H1 (cell line): Measurements from ENCODE around the gene INHBB. TPM values are rescaled to one million over a fixed set of nuclear protein-coding genes. Genes with fewer than 3 reads are reported as not detected.

Experiments used
- CTCF ChIA-PET: fragments of 300-600 bp; sonication (Branson Sonifier 250); formaldehyde crosslinking; loops from one replicate; lab custom pipeline; 2021; ENCODE audit not compliant: partially characterized antibody; lab: Charles Lee
- POLR2A ChIA-PET: fragments of 300-600 bp; sonication (Branson Sonifier 250); formaldehyde crosslinking; loops from one replicate; lab custom pipeline; 2021; ENCODE audit warnings: inconsistent platforms; ENCODE audit not compliant: partially characterized antibody; lab: Charles Lee
- DNase-seq, 2 experiments: peaks; one replicate each; pipeline versions ENCODE4 v3.0.0 to v3.0.0-alpha.2; 2010 to 2022; ENCODE audit warnings: low spot score in 2 of 2, low read depth in 1 of 2, mixed read lengths in 1 of 2
- FAIRE-seq: peaks from 2 replicates; lab custom pipeline; 2011; peaks lifted over from hg19 to GRCh38; lab: Jason Lieb, UNC
- H2AFZ ChIP-seq: 2 replicates; pipeline ENCODE4 v1.8.1; 2012; ENCODE audit warnings: low read length, inconsistent platforms
- H2AK5ac ChIP-seq: 2 replicates; pipeline ENCODE4 v1.6.1; 2013; ENCODE audit warnings: low read depth, low read length
- H2BK120ac ChIP-seq: replicated peaks from 2 replicates; pipeline ENCODE3; 2013; ENCODE audit warnings: low read depth, low read length, inconsistent platforms
- H2BK12ac ChIP-seq: 2 replicates; pipeline ENCODE4 v1.6.1; 2013; ENCODE audit warnings: low read depth, low read length
- H2BK15ac ChIP-seq: 2 replicates; pipeline ENCODE4 v1.6.1; 2013; ENCODE audit warnings: low read length
- H2BK20ac ChIP-seq: 2 replicates; pipeline ENCODE4 v1.6.1; 2013; ENCODE audit warnings: low read length
- H2BK5ac ChIP-seq: 2 replicates; pipeline ENCODE4 v1.6.1; 2013; ENCODE audit warnings: low read depth, low read length
- H3K14ac ChIP-seq: 2 replicates; pipeline ENCODE4 v1.6.1; 2013; ENCODE audit warnings: inconsistent platforms; ENCODE audit not compliant: insufficient read length
- H3K18ac ChIP-seq: 2 replicates; pipeline ENCODE4 v1.6.1; 2013; ENCODE audit warnings: low read length; ENCODE audit errors: extremely low read depth
- H3K23ac ChIP-seq: 2 replicates; pipeline ENCODE4 v1.6.1; 2013; ENCODE audit warnings: inconsistent platforms; ENCODE audit not compliant: insufficient read length
- H3K23me2 ChIP-seq: 2 replicates; pipeline ENCODE4 v1.6.1; 2013; ENCODE audit warnings: low read depth, low read length
- H3K27ac ChIP-seq: 2 replicates; pipeline ENCODE4 v1.6.1; 2011; ENCODE audit warnings: low read depth, low read length, inconsistent platforms
- H3K27me3 ChIP-seq, 4 experiments: replicated peaks in 1 of 4; 1 replicate in 1 of 4; 2 replicates in 3 of 4; pipeline versions ENCODE4 v1.6.1 to v1.8.1; 2011 to 2013; ENCODE audit warnings: low read length in 3 of 4, mild to moderate bottlenecking in 3 of 4, inconsistent platforms in 2 of 4, mixed read lengths in 2 of 4, moderate library complexity in 1 of 4; ENCODE audit not compliant: control insufficient read depth in 3 of 4, insufficient read depth in 3 of 4; ENCODE audit errors: extremely low read depth in 1 of 4
- H3K36me3 ChIP-seq, 4 experiments: 2 replicates each; pipeline versions ENCODE4 v1.6.1 to v1.8.1; 2011 to 2013; ENCODE audit warnings: mild to moderate bottlenecking in 4 of 4, low read length in 3 of 4, moderate library complexity in 2 of 4, control low read depth in 1 of 4, inconsistent platforms in 1 of 4; ENCODE audit not compliant: insufficient read depth in 4 of 4, control insufficient read depth in 2 of 4
- H3K4ac ChIP-seq: replicated peaks from 2 replicates; pipeline ENCODE3; 2013; ENCODE audit warnings: low read length, low read depth, mixed read lengths, inconsistent platforms; ENCODE audit not compliant: insufficient read length
- H3K4me1 ChIP-seq, 4 experiments: replicated peaks in 1 of 4; 1 replicate in 1 of 4; 2 replicates in 3 of 4; pipeline versions ENCODE4 v1.6.1 to v1.8.1; 2011 to 2013; ENCODE audit warnings: low read length in 3 of 4, inconsistent platforms in 2 of 4, mixed read lengths in 1 of 4; ENCODE audit not compliant: insufficient read depth in 4 of 4, control insufficient read depth in 3 of 4
- H3K4me2 ChIP-seq, 2 experiments: 2 replicates each; pipeline versions ENCODE4 v1.6.1 to v1.8.1; 2011 to 2013; ENCODE audit warnings: low read depth in 2 of 2, low read length in 2 of 2, control low read depth in 1 of 2, inconsistent platforms in 1 of 2, mild to moderate bottlenecking in 1 of 2; ENCODE audit not compliant: insufficient read depth in 1 of 2
- H3K4me3 ChIP-seq, 4 experiments: fragments of 200-600, 300-600 bp in 1 of 4; sonication (generic), shearing (Covaris generic), sonication (Bioruptor Twin) in 1 of 4; 2 replicates each; pipeline versions ENCODE4 v1.5.1 to v1.8.1; 2011 to 2016; ENCODE audit warnings: low read length in 4 of 4, low read depth in 3 of 4, control low read depth in 2 of 4, inconsistent platforms in 2 of 4, mild to moderate bottlenecking in 2 of 4, mixed read lengths in 1 of 4, moderate library complexity in 1 of 4; ENCODE audit not compliant: insufficient read depth in 2 of 4; ENCODE audit errors: extremely low read depth in 1 of 4
- H3K56ac ChIP-seq: replicated peaks from 2 replicates; pipeline ENCODE3; 2013; ENCODE audit warnings: low read depth, mild to moderate bottlenecking, mixed read lengths, low read length, inconsistent platforms; ENCODE audit not compliant: insufficient read length
- H3K79me1 ChIP-seq: 2 replicates; pipeline ENCODE4 v1.6.1; 2013; ENCODE audit warnings: low read depth, low read length, control low read depth
- H3K79me2 ChIP-seq, 2 experiments: 2 replicates each; pipeline versions ENCODE4 v1.6.1 to v1.8.1; 2012 to 2013; ENCODE audit warnings: low read length in 2 of 2, mild to moderate bottlenecking in 2 of 2, inconsistent platforms in 1 of 2; ENCODE audit not compliant: insufficient read depth in 2 of 2, control insufficient read depth in 1 of 2
- H3K9ac ChIP-seq, 4 experiments: replicated peaks in 1 of 4; 1 replicate in 1 of 4; 2 replicates in 3 of 4; pipeline versions ENCODE4 v1.6.1 to v1.8.1; 2011 to 2013; ENCODE audit warnings: low read depth in 3 of 4, low read length in 3 of 4, control low read depth in 2 of 4, mild to moderate bottlenecking in 2 of 4, moderate library complexity in 2 of 4, inconsistent platforms in 1 of 4; ENCODE audit errors: extremely low read depth in 1 of 4
- H3K9me3 ChIP-seq, 2 experiments: 2 replicates each; pipeline versions ENCODE4 v1.6.1 to v1.8.1; 2012 to 2013; ENCODE audit warnings: mild to moderate bottlenecking in 2 of 2, moderate library complexity in 2 of 2, control low read depth in 1 of 2, inconsistent platforms in 1 of 2, low read depth in 1 of 2, low read length in 1 of 2, mixed read lengths in 1 of 2; ENCODE audit not compliant: insufficient read depth in 2 of 2
- H4K20me1 ChIP-seq, 2 experiments: replicated peaks in 1 of 2; 2 replicates each; pipeline versions ENCODE3 to v1.8.1; 2011 to 2013; ENCODE audit warnings: inconsistent platforms in 2 of 2, low read length in 2 of 2, mild to moderate bottlenecking in 1 of 2; ENCODE audit not compliant: insufficient read depth in 2 of 2, control insufficient read depth in 1 of 2
- H4K5ac ChIP-seq: 2 replicates; pipeline ENCODE4 v1.6.1; 2013; ENCODE audit warnings: low read length, low read depth, mixed read lengths, inconsistent platforms; ENCODE audit not compliant: insufficient read length
- H4K8ac ChIP-seq: 2 replicates; pipeline ENCODE4 v1.8.0; 2013; ENCODE audit warnings: mild to moderate bottlenecking, moderate library complexity, low read length, inconsistent platforms; ENCODE audit not compliant: insufficient read depth; ENCODE audit errors: extremely low read depth
- H4K91ac ChIP-seq: replicated peaks from 2 replicates; pipeline ENCODE3; 2013; ENCODE audit warnings: low read length, mixed read lengths, inconsistent platforms; ENCODE audit not compliant: insufficient read length
- MAX ChIP-seq: IDR thresholded peaks from 2 replicates; pipeline ENCODE4 v1.6.1; 2012; ENCODE audit warnings: inconsistent platforms
- POLR2AphosphoS5 ChIP-seq: IDR thresholded peaks from 2 replicates; pipeline ENCODE4 v1.6.1; 2011; ENCODE audit warnings: low read depth, low read length
- SP2 ChIP-seq: IDR thresholded peaks from 2 replicates; pipeline ENCODE4 v1.6.1; 2012; ENCODE audit warnings: mild to moderate bottlenecking, low read length, inconsistent platforms
- WGBS, 2 experiments: shearing (Covaris generic) in 1 of 2; methylation state at CpG; one replicate each; pipeline versions ENCODE4 v1.1.6 to v1.1.7; 2013 to 2015; ENCODE audit warnings: low lambda C conversion rate in 2 of 2, mixed read lengths in 2 of 2, inconsistent platforms in 1 of 2, low coverage in 1 of 2, missing lambda C conversion rate in 1 of 2; ENCODE audit not compliant: insufficient replicate concordance in 2 of 2, insufficient coverage in 1 of 2, insufficient read length in 1 of 2; ENCODE audit errors: extremely low coverage in 1 of 2, missing lambda C conversion rate in 1 of 2; 5-methylcytosine and 5-hydroxymethylcytosine counted together
- polyA plus RNA-seq, 7 experiments: library from polyadenylated mRNA; depleted of rRNA in 3 of 7; stranded (reverse) in 5 of 7; unstranded in 2 of 7; fragments of >200 nt in 5 of 7; fragments of 200-250 nt in 2 of 7; gene quantifications; 1 replicate in 5 of 7; 2 replicates in 1 of 7; 4 replicates in 1 of 7; pipeline versions ENCODE4 v1.2.1 to v1.2.3, GENCODE V29; 2011 to 2013; ENCODE audit warnings: missing spikeins in 2 of 7, mixed read lengths in 2 of 7
- total RNA-seq: library from RNA; stranded (reverse); fragmentation: NEBNext Ultra II Directional; extraction: Animal tissue kit (Norgen Biotek cat#: 25700); gene quantifications from 2 replicates; pipeline ENCODE4 v1.2.1, GENCODE V29; 2021

Gene INHBB
- total and polyA plus RNA-seq, 2 of the 8 experiments (the other 6 are each of a cell fraction or from before 2014, with no cell fraction given) = 0.30 to 0.32 TPM

DNA sequence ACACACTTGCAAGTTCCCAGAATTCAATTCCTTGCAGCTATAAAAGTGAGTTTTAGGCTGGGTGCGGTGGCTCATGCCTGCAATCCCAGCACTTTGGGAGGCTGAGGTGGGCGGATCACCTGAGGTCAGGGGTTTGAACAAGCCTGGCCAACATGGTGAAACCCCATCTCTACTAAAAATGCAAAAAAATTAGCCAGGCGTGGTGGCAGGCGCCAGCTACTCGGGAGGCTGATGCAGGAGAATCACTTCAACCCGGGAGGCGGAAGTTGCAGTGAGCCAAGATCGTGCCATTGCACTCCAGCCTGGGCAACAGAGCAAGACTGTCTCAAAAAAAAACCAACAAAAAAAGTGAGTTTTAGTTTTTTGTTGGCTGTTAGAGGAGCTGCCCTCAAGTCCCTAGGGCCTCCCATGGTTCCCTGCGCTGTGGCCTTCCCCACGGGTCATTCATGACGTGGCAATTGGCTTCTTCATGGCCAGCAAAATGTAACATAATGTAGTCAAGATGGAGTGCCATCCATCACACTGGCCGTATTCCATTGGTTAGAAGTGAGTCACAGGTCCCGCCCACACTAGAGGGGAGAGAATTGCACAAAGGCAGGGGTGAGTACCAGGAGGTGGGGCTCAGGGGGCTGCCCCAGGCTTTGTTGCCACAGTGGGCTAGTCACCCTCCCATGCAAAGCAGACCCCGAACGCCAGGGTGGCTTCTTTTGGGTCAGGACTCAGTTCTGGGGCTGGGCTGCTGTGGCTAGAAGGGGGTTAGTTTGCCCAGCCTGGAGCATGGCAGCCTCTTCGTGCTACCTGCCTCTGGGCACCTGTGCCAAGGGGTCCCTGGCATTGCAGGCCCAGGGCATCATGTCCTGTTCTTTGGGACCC, 37.7 kb upstream of the INHBB start:
- H4K8ac ChIP-seq = no peak overlapping the region
- H3K9me3 ChIP-seq = no peaks in the 10 kb centered on the region
- 0 out of 2 replicates have a peak overlapping the region, but pooled peaks have one; percentile 0 for H2BK12ac ChIP-seq
- WGBS, 2 experiments = 91% methylated on average over 16 of the region's 16 CpGs; no CpG with 5 or more reads in 1 of the 2 experiments
- H2AFZ ChIP-seq = no peak overlapping the region
- no peaks in the 10 kb centered on the region for H3K23me2 ChIP-seq
- H3K4me3 ChIP-seq = no peak overlapping the region
- no peak overlapping the region for H3K27ac ChIP-seq
- no peak overlapping the region for H2BK5ac ChIP-seq
- CTCF ChIA-PET = interaction anchor here (0.6 to 2.5 kb wide), 5 partner anchors 12 to 772 kb away, joined by 3 to 10 read pairs (median 3); no protein-coding TSS in a partner anchor
- no peak for TF ChIP-seq SP2
- TF ChIP-seq POLR2AphosphoS5 = no peak
- TF ChIP-seq MAX = no peak
- TF ChIP-seq, all 59 proteins: peak for 0
- H3K23ac ChIP-seq = no peak overlapping the region
- DNase-seq (no peak), FAIRE-seq (no peak)
- H4K91ac ChIP-seq = no peak overlapping the region
- POLR2A ChIA-PET = no interaction called here
- H3K36me3 ChIP-seq = no peaks in the 10 kb centered on the region
- no peak overlapping the region for H2AK5ac ChIP-seq
- H3K9ac ChIP-seq = no peak overlapping the region
- no peaks in the 10 kb centered on the region for H3K79me2 ChIP-seq
- peaks cover 1 to 31% (median 14%) of the 10 kb centered on the region in 4 experiments for H3K27me3 ChIP-seq
- H3K4ac ChIP-seq = no peak overlapping the region
- H4K20me1 ChIP-seq = peaks cover 0 to 2% of the 10 kb centered on the region in 2 experiments
- no peak overlapping the region for H3K56ac ChIP-seq
- peaks cover 1 to 3% (median 2%) of the 10 kb centered on the region in 4 experiments; a peak in 4 of 7 replicates for H3K4me1 ChIP-seq
- H3K14ac ChIP-seq = no peak overlapping the region
- H3K18ac ChIP-seq = no peak overlapping the region
- no peaks in the 10 kb centered on the region for H3K79me1 ChIP-seq
- no peak overlapping the region for H4K5ac ChIP-seq
- no peak overlapping the region for H2BK15ac ChIP-seq
- no peak overlapping the region for H2BK120ac ChIP-seq
- no peak overlapping the region for H3K4me2 ChIP-seq
- no peak overlapping the region for H2BK20ac ChIP-seq
